GDM1 (cell line): Measurements from ENCODE around the gene TRIM63.

Source experiments
- DNase-seq: peaks from one replicate; lab custom pipeline; 2025; lab: John Stamatoyannopoulos, UW

The TRIM63 gene

DNA sequence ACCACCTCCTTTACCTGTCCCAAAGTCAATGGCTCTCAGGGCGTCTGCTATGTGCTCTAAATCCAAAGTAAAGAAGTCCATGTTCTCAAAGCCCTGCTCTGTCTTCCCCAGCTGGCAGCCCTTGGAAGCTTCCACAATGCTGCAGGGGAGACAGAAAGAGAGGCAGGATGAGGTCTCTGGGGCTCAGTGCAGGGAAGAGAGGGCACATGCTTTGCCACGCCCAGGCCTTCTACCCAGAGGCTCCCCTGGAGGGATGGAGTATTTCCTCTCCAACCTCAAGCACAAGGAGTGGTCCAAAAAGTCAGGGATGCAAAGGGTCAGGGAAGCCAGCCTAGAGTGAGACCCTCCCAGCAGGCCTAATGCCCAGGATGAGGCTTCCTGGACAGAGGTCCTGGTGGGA lies 10.2 kb downstream of the TRIM63 start:
- no peak for DNase-seq

DNA sequence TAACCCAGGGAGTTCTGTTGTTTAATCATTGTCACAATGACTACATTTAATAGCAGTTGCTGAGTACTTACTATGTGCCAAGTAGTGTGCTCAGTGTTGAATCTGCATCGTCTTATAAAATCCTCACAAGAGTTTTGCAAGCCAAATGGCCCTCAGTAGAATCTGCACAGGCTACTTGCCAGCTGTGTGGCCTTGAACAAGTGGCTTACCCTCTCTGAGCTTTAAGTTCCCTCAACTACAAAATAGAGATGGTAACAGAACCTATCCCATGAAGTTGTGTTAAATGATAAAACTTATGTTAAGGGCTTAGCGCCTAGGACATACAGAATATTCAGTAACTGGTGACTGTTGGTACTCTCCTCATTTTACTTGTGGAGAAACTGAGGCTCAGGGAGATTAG lies 12.4 kb downstream of the TRIM63 start:
- no peak for DNase-seq

- DNase-seq, result no peak
These were observed 13.5 kb downstream of the TRIM63 start for GRCh38 chr1:26053718-26054560.

GRCh38 chr1:26050248-26050640 lies 17.2 kb downstream of the TRIM63 start:
- no peak for DNase-seq

- DNase-seq, result no peak
These were observed 17.7 kb downstream of the TRIM63 start for GRCh38 chr1:26049531-26050247.

DNA sequence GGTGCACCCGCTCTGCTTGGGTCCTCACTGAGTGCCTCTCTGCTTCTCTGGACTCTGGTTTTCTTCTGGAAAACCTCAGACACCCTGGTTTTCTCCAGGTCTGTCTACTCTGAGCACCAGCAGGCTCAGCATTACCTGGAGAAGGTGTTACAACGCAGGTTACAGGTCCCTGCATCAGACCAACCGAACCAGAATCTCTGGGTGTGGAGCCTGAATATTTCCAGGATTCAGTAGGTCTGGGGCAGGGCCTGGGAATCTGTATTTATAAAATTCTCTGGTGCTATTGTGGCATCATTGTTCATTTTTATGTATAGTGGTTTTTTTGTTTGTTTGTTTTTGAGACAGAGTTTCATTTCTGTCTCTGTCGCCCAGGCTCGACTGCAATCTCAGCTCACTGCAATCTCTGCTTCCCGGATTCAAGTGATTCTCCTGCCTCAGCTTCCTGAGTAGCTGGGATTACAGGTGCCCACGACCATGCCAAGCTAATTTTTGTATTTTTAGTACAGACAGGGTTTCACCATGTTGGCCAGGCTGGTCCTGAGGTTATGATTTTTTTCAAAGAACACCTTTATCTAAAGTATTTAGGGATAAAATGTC lies 20.1 kb downstream of the TRIM63 start:
- no peak for DNase-seq

- DNase-seq, result no peak
These were observed 21.0 kb downstream of the TRIM63 start for GRCh38 chr1:26046246-26047095.

GRCh38 chr1:26045722-26046245 lies 21.6 kb downstream of the TRIM63 start, which contains the start of gene SLC30A2:
Gene SLC30A2, minus strand, starts transcription at chr1:26046118. Its CDS starts 222 bp downstream, at chr1:26045896.
- DNase-seq, result no peak

- no peak for DNase-seq
These were observed 22.3 kb downstream of the TRIM63 start for GRCh38 chr1:26044971-26045721.

DNA sequence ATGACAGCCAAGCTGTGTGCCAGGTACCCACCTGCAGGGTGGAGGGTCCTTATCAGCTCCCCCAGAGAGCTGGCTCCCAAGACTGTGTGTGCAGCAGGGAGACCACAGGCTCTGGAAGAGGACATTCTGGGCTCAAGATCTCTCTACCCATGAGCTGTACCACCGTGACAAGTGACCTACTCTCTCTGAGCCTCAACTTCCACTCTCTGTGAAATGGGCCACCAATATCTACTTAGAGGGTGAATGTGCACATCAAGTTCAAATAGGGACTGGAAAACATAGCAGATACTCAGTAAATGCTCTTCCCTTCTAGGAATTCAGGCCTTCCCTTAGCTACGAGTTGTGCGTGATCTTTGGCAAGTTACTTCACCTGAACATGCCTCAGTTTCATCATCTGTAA lies 23.0 kb downstream of the TRIM63 start:
- DNase-seq, result no peak

- no peak for DNase-seq
These were observed 23.7 kb downstream of the TRIM63 start for GRCh38 chr1:26043765-26044164.

DNA sequence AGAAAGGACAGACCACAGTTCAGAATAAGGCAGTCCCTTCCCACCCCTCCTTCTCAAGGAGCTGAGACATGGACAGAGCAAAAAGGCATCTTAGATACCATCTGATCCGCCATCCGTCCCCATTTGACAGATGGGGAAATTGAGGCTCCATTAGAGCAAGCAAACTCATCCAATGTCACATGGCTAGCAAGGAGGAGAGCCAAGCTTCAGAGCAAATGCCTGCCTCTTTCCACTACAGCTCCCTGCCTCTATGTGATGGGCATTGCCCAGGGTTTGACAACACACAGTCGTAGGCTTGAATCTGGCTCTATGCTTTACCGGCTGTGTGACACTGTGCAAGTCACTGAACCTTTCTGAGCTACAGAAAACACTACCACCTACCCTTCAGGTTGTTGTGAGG lies 25.5 kb downstream of the TRIM63 start:
- no peak for DNase-seq

- DNase-seq, result no peak
These were observed 26.0 kb downstream of the TRIM63 start for GRCh38 chr1:26041401-26041800.

DNA sequence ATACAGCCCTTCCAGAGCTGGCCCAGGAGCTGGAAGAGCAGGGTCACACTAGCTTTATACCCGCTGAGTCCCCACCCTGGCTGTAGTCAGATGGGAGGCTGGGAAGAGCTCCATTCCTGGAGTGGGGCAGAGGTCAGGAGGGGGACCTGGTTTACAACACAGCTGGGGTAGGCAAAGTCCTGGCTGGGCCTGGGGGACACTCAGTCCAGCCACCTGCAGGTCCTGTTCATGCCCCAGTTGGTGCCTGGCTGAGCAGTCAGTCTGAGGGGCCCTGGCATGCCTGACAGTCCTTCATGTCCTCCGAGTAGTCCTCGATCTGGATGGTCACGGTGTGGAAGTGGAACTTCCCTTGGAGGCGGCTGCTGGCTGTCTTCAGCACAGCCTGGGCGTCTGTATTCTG lies 28.5 kb downstream of the TRIM63 start:
- no peak for DNase-seq

GRCh38 chr1:26038477-26038876 lies 29.0 kb downstream of the TRIM63 start:
- DNase-seq, result no peak

- no peak for DNase-seq
These were observed 29.5 kb downstream of the TRIM63 start for GRCh38 chr1:26037904-26038303.

GRCh38 chr1:26036756-26037281 lies 30.6 kb downstream of the TRIM63 start:
- DNase-seq, result no peak

GRCh38 chr1:26035959-26036755 lies 31.3 kb downstream of the TRIM63 start:
- DNase-seq, result peak; percentile 57

DNA sequence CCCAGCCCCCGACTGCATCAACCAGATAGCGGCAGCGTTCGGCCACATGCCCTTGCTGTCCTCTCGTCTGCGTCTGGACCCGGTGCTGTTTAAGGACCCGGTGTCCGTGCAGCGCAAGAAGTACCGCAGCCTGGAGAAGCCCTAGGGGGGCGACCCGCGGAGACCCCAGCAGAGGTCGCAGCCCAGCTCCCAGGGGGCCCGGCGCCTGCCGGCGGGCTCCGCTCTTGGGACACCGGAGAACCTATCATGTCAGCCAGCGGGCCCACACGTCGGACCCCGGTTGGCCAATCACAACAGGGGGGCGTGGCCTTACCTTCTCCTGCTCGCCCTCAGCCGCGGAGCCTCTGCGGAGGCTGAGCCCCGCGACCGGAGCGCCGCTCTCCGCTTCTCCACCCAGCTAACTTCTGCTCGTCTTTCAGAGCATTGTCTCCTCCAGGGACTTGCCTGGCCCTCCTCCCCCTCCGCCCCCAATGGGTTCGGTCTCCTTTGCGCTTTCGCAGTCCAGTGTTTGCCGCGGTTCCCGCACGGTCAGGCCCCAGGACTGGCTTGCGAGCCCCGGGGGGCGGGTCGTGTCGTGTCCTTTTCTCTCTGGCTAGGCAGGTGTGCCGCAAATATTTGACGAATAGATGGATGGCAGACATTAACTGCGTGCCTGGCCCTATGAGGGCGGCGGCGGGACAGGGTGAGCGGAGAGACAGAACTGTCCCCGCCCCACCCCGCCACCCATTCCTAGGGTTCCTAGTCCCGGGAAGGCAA lies 32.0 kb downstream of the TRIM63 start:
- DNase-seq, result peak; percentile 82
